HG03159 (cell line): Measurements from ENCODE around the gene HIGD1C.
"Not testable (repeated sequence)": the region's sequence is repeated elsewhere in the genome, so short reads cannot be mapped to it uniquely, and the experiment has no call there.

Source experiments
- ATAC-seq: cut with Tn5 transposase; IDR thresholded peaks from one replicate; pipeline ENCODE4 v1.9.1; 2021; ENCODE audit warnings: mild to moderate bottlenecking, moderate library complexity; ENCODE audit not compliant: unreplicated experiment

Gene HIGD1C

GRCh38 chr12:51013441-51013840 lies 61.1 kb downstream of the HIGD1C start:
- ATAC-seq: no peak

- not testable (repeated sequence) for ATAC-seq
Observed at GRCh38 chr12:51014467-51014866, 62.1 kb downstream of the HIGD1C start.

GRCh38 chr12:51017452-51017851 lies 65.1 kb downstream of the HIGD1C start:
- no peak for ATAC-seq

GRCh38 chr12:51018956-51019355 lies 66.6 kb downstream of the HIGD1C start:
- no peak for ATAC-seq

GRCh38 chr12:51019927-51020326 lies 67.6 kb downstream of the HIGD1C start:
- no peak for ATAC-seq
